Thyroid gland (tissue), 4 donors: ENCODE results near the gene LHFPL6.

Experiments
- POLR2A ChIP-seq, 2 donors: fragments of 450-650 bp; IDR thresholded peaks; one replicate each; pipeline ENCODE4 v1.6.1; 2017; ENCODE audit warnings: antibody characterized with exemption in 2 of 2, mild to moderate bottlenecking in 2 of 2, moderate library complexity in 1 of 2
- TF ChIP-seq, protein P1 (sequence below), 6 experiments: fragments of 200-600 bp in 3 of 6; fragments of 450-650 bp in 3 of 6; sonication (generic) in 3 of 6; IDR thresholded peaks; one replicate each; pipeline ENCODE4 v1.5.1; 2016 to 2019; ENCODE audit warnings: antibody characterized with exemption in 6 of 6, mild to moderate bottlenecking in 2 of 6, inconsistent platforms in 1 of 6, moderate library complexity in 1 of 6

DNA sequence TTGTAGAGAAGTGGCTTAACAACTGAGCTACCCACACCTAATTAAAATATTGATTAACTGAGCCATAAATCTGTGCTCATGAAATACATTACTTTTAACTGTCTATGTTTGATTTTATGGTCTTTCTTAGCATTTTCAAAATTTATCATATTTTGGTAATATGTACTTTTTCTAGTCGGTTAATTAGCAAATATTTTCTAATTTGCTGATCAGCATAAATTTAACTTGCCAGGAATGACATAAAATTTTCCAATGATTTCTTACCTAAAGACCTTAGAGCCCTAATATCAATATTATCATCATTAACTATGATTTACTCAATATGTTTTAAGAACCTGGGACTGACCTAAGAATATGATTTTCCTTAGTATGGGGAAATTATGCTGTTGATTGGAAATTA, 32.6 kb upstream of the LHFPL6 start:
- TF ChIP-seq, protein P1, sequence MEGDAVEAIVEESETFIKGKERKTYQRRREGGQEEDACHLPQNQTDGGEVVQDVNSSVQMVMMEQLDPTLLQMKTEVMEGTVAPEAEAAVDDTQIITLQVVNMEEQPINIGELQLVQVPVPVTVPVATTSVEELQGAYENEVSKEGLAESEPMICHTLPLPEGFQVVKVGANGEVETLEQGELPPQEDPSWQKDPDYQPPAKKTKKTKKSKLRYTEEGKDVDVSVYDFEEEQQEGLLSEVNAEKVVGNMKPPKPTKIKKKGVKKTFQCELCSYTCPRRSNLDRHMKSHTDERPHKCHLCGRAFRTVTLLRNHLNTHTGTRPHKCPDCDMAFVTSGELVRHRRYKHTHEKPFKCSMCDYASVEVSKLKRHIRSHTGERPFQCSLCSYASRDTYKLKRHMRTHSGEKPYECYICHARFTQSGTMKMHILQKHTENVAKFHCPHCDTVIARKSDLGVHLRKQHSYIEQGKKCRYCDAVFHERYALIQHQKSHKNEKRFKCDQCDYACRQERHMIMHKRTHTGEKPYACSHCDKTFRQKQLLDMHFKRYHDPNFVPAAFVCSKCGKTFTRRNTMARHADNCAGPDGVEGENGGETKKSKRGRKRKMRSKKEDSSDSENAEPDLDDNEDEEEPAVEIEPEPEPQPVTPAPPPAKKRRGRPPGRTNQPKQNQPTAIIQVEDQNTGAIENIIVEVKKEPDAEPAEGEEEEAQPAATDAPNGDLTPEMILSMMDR (IDR thresholded peaks at IDR 0.05): no peak
- TF ChIP-seq POLR2A (IDR thresholded peaks at IDR 0.05): no peak
